Activated CD4-positive, alpha-beta T cell treated with anti-CD3 and anti-CD28 coated beads, Interleukin-2, amount 10 ng/mL, durations not matched to agents 24 days and 14 days (primary cell): Measurements from ENCODE around the gene NIFK. TPM values are rescaled to one million over a fixed set of nuclear protein-coding genes. Genes with fewer than 3 reads are reported as not detected.
"Not testable (repeated sequence)": the region's sequence is repeated elsewhere in the genome, so short reads cannot be mapped to it uniquely, and the experiment has no call there.

Experiments
- DNase-seq: peaks from one replicate; pipeline ENCODE4 v3.0.0; 2022
- H3K27ac Mint-ChIP-seq: one replicate; pipeline ENCODE4 v1.8.0; 2022; ENCODE audit warnings: mild to moderate bottlenecking, mixed read lengths
- H3K27me3 Mint-ChIP-seq: one replicate; pipeline ENCODE4 v1.8.0; 2022; ENCODE audit warnings: mixed read lengths
- H3K36me3 Mint-ChIP-seq: one replicate; pipeline ENCODE4 v1.8.0; 2022; ENCODE audit warnings: low read depth, mild to moderate bottlenecking, mixed read lengths
- H3K4me1 Mint-ChIP-seq: one replicate; pipeline ENCODE4 v1.8.0; 2021; ENCODE audit warnings: mixed read lengths
- H3K4me3 Mint-ChIP-seq: one replicate; pipeline ENCODE4 v1.8.0; 2022; ENCODE audit warnings: mild to moderate bottlenecking, moderate library complexity, mixed read lengths
- H3K9me3 Mint-ChIP-seq: one replicate; pipeline ENCODE4 v1.8.0; 2021; ENCODE audit warnings: mixed read lengths
- intact Hi-C: fragments of 100-400 bp; cut with micrococcal nuclease; formaldehyde crosslinking; loops from one replicate; pipeline ENCODE4 v1.15.1; 2023
- total RNA-seq: library from RNA; stranded (reverse); gene quantifications from 2 replicates; pipeline ENCODE4 v1.2.3, GENCODE V29; 2022

NIFK gene
- total RNA-seq, 1 donor from 2014 or later: 164 TPM

- Mint-ChIP-seq H3K4me3 (peak overlapping the region; percentile 96), H3K4me1 (peaks cover 21% of the 10 kb centered on the region), H3K9me3 (no peaks in the 10 kb centered on the region), H3K27ac (peak overlapping the region; percentile 93), H3K36me3 (peaks cover 14% of the 10 kb centered on the region), H3K27me3 (no peaks in the 10 kb centered on the region)
- intact Hi-C loops: loop anchor here (1.0 to 2.0 kb wide), 4 partner anchors 19 to 224 kb away; partner anchors contain the start of genes CLASP1 and NIFK
- DNase-seq: no peak
These were observed 18.2 kb upstream of the NIFK start for GRCh38 chr2:121754851-121755236.

DNA sequence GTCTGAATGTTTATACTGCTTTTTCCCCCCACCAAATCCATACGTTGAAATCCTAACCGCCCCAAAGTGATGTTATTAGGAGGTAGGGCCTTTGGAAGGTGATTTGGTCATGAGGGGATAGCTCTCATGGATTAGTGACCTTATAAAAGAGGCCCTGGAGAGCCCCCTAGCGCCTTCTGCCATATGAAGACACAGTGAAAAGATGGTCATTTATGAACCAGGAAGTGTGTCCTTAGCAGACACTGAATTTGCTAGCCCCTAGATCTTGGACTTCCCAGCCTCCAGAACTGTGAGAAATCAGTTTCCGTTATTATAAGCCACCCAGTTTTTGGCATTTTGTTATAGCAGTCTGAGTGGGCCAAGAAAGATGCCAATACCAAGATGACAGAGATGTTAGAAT is 11.5 kb upstream of the NIFK start:
- no peak overlapping the region for H3K4me3 Mint-ChIP-seq
- no peaks in the 10 kb centered on the region for H3K9me3 Mint-ChIP-seq
- DNase-seq: no peak
- intact Hi-C loops: no loop called here
- no peaks in the 10 kb centered on the region for H3K36me3 Mint-ChIP-seq
- peaks cover 13% of the 10 kb centered on the region for H3K27me3 Mint-ChIP-seq
- peaks cover 7% of the 10 kb centered on the region for H3K4me1 Mint-ChIP-seq
- no peak overlapping the region for H3K27ac Mint-ChIP-seq

DNA sequence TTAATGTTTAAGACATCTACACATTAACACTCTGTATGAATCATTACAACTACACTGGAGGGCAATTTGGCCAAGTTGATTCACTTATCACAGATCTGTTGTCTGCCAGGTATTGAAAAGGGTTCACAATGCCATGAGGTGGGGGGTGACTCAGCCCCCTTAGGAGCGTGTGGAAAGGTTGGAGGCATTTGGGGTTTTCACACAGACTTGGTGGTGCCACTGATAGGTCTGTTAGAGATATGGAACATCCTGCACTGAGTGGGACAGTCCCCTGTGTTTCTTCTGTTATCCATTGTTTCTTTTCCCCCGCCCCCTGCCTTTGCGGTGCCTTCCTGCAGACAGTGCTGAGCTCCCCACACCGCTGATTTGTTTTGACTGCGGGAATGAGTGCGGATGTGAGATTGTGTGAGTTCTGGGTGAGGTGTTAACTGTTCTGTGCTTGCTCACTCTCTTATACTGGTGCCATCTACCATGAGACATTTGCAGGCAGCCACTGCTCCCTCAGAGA is 9.4 kb upstream of the NIFK start:
- intact Hi-C loops: no loop called here
- no peak for DNase-seq
- Mint-ChIP-seq H3K4me1 (peaks cover 7% of the 10 kb centered on the region), H3K27me3 (peaks cover 16% of the 10 kb centered on the region), H3K4me3 (no peak overlapping the region), H3K9me3 (no peaks in the 10 kb centered on the region), H3K27ac (no peak overlapping the region), H3K36me3 (no peaks in the 10 kb centered on the region)

DNA sequence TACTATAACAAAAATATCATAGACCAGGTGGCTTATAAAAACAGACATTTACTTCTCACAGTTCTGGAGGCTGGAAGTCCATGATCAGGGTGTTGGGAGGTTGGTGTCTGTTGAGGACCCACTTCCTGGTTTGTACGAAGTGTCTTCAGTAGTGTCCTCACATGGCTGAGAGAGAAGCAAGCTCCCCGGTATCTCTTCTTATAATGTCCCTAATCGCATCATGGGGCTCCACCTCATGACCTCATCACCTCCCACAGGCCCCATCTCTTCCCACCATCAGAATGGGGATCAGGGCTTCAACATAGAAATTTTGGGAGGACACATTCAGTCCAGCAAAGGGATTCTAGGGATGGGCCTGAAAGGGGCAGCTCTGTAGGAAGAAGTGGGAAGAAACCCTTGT is 4.8 kb upstream of the NIFK start:
- peaks cover 13% of the 10 kb centered on the region for H3K27me3 Mint-ChIP-seq
- intact Hi-C loops: no loop called here
- H3K4me1 Mint-ChIP-seq: peaks cover 16% of the 10 kb centered on the region
- no peak overlapping the region for H3K27ac Mint-ChIP-seq
- H3K4me3 Mint-ChIP-seq: no peak overlapping the region
- DNase-seq: no peak
- H3K36me3 Mint-ChIP-seq: no peaks in the 10 kb centered on the region
- H3K9me3 Mint-ChIP-seq: no peaks in the 10 kb centered on the region

DNA sequence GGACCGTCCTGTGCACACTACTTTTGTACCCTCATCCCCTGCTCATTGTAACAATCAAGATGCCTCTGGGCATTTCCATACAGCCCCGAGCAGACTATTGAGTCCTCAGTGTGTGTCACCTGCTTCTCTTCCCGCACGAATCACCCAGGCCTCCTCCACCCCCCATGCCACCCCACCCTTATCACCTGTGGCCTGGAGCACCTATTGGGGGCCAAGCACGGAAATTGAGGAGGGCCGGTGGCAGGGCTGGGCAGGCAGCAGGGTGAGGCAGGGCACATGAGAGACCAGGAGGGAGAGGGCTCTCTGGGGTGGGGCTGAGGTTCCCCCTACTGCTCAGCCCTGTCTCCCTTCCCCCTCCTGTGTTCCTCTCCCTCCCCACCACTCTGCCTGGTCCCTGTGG is 4.3 kb upstream of the NIFK start:
- Mint-ChIP-seq H3K4me3 (no peak overlapping the region), H3K4me1 (peaks cover 11% of the 10 kb centered on the region), H3K9me3 (no peaks in the 10 kb centered on the region), H3K27ac (no peak overlapping the region), H3K36me3 (peaks cover 1% of the 10 kb centered on the region), H3K27me3 (peaks cover 13% of the 10 kb centered on the region)
- intact Hi-C loops: no loop called here
- no peak for DNase-seq

DNA sequence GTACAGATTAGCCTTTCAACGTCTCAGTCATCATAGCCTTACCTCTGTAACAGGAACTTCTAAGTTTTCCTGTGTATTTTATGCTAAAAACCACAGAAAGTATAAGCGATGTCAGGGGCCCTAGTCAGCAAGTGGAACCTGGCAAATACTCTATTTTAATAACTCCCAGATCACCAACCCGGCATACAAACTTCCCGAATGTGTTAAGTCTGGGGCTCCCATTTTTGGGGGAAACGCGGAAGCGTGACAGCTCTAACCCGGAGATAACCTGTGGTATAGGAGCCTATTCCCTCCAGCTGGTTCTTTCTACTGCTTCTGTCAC is 574 bp downstream of the NIFK start:
- no peaks in the 10 kb centered on the region for H3K27me3 Mint-ChIP-seq
- H3K27ac Mint-ChIP-seq: peak overlapping the region; percentile 93
- no peaks in the 10 kb centered on the region for H3K9me3 Mint-ChIP-seq
- H3K36me3 Mint-ChIP-seq: peaks cover 33% of the 10 kb centered on the region
- peak overlapping the region; percentile 90 for H3K4me3 Mint-ChIP-seq
- no peak for DNase-seq
- peaks cover 27% of the 10 kb centered on the region for H3K4me1 Mint-ChIP-seq
- intact Hi-C loops: loop anchor here (1.0 kb wide), 4 partner anchors 19 to 206 kb away; partner anchors contain the start of genes CLASP1, RNU4ATAC and TSN

DNA sequence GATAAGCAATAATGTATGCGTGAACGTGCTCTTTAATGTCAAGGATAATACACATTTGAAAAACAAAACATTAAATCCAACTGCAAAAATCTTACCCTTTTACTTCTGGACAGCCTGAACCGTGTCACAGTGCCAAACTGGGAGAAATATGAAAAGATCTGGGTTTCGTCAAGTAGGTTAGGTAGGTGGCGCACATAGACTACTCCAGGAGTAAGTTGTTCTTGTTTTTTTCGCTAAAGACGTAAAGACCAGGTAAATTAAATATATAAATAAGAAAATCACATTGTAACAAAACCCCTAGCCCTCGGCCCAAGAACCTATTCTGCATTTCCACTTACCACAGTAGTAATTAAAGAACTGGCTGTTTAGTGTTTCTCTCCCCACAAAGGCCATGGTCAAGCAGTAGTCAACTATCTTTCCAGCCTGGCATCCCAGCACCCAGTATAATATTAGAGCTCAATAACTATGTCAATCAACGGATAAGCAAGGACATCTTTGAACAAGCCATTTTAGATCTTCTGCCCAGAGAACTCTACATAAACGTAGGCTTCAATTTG is 1.1 kb downstream of the NIFK start:
- peaks cover 27% of the 10 kb centered on the region for H3K4me1 Mint-ChIP-seq
- no peaks in the 10 kb centered on the region for H3K9me3 Mint-ChIP-seq
- peak overlapping the region; percentile 90 for H3K4me3 Mint-ChIP-seq
- DNase-seq: no peak
- intact Hi-C loops: loop anchor here (1.0 kb wide), 4 partner anchors 20 to 205 kb away; partner anchors contain the start of genes CLASP1, RNU4ATAC and TSN
- peak overlapping the region; percentile 93 for H3K27ac Mint-ChIP-seq
- H3K27me3 Mint-ChIP-seq: no peaks in the 10 kb centered on the region
- H3K36me3 Mint-ChIP-seq: peaks cover 37% of the 10 kb centered on the region

- Mint-ChIP-seq H3K4me1 (peaks cover 27% of the 10 kb centered on the region), H3K36me3 (peaks cover 48% of the 10 kb centered on the region), H3K4me3 (peak overlapping the region; percentile 90)
- H3K27ac Mint-ChIP-seq, H3K27me3 Mint-ChIP-seq, DNase-seq, intact Hi-C loops, H3K9me3 Mint-ChIP-seq: not testable (repeated sequence)
These were observed 2.1 kb downstream of the NIFK start for GRCh38 chr2:121734544-121734943.

- intact Hi-C loops: no loop called here
- no peak for DNase-seq
- Mint-ChIP-seq H3K4me3 (no peak overlapping the region), H3K4me1 (peaks cover 16% of the 10 kb centered on the region), H3K36me3 (peaks cover 72% of the 10 kb centered on the region), H3K9me3 (no peaks in the 10 kb centered on the region), H3K27me3 (no peaks in the 10 kb centered on the region), H3K27ac (no peak overlapping the region)
These were observed 5.3 kb downstream of the NIFK start for GRCh38 chr2:121731366-121731765.

GRCh38 chr2:121727950-121728349 is 8.7 kb downstream of the NIFK start:
- DNase-seq: no peak
- no peak overlapping the region for H3K27ac Mint-ChIP-seq
- H3K4me3 Mint-ChIP-seq: no peak overlapping the region
- peaks cover 62% of the 10 kb centered on the region for H3K36me3 Mint-ChIP-seq
- no peaks in the 10 kb centered on the region for H3K9me3 Mint-ChIP-seq
- intact Hi-C loops: no loop called here
- H3K4me1 Mint-ChIP-seq: peaks cover 12% of the 10 kb centered on the region
- H3K27me3 Mint-ChIP-seq: no peaks in the 10 kb centered on the region

DNA sequence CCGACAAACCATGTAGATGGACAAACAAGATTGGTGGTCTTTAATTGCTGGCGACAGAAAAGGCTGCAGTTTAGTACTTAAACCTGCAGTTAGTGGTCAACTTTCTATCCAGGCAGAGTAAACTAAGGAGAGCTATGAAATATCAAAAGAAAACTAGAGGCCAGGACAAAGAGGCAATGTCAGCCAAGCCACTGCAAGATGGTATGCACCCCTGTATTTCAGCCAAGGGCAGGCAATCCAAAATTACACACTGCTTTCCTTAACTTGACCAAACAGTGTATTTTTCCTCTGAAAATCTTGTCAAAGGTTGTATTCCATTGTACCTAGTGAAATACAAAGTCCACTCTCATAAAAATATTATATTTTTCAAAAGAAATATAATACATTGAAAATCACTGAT is 9.3 kb downstream of the NIFK start:
- no peak overlapping the region for H3K4me3 Mint-ChIP-seq
- H3K9me3 Mint-ChIP-seq: no peaks in the 10 kb centered on the region
- H3K4me1 Mint-ChIP-seq: peaks cover 16% of the 10 kb centered on the region
- H3K27me3 Mint-ChIP-seq: no peaks in the 10 kb centered on the region
- H3K27ac Mint-ChIP-seq: no peak overlapping the region
- peaks cover 60% of the 10 kb centered on the region for H3K36me3 Mint-ChIP-seq
- no peak for DNase-seq
- intact Hi-C loops: no loop called here

GRCh38 chr2:121723316-121723715 is 13.4 kb downstream of the NIFK start:
- H3K4me3 Mint-ChIP-seq: no peak overlapping the region
- peaks cover 15% of the 10 kb centered on the region for H3K4me1 Mint-ChIP-seq
- DNase-seq: no peak
- H3K27ac Mint-ChIP-seq: peak overlapping the region; percentile 82
- H3K9me3 Mint-ChIP-seq: no peaks in the 10 kb centered on the region
- no peaks in the 10 kb centered on the region for H3K27me3 Mint-ChIP-seq
- H3K36me3 Mint-ChIP-seq: peaks cover 22% of the 10 kb centered on the region
- intact Hi-C loops: no loop called here

GRCh38 chr2:121722479-121722878 is 14.2 kb downstream of the NIFK start:
- peaks cover 15% of the 10 kb centered on the region for H3K36me3 Mint-ChIP-seq
- H3K9me3 Mint-ChIP-seq: no peaks in the 10 kb centered on the region
- H3K27me3 Mint-ChIP-seq: no peaks in the 10 kb centered on the region
- peaks cover 15% of the 10 kb centered on the region for H3K4me1 Mint-ChIP-seq
- intact Hi-C loops: no loop called here
- H3K27ac Mint-ChIP-seq: peak overlapping the region; percentile 82
- DNase-seq: no peak
- H3K4me3 Mint-ChIP-seq: peak overlapping the region; percentile 3

DNA sequence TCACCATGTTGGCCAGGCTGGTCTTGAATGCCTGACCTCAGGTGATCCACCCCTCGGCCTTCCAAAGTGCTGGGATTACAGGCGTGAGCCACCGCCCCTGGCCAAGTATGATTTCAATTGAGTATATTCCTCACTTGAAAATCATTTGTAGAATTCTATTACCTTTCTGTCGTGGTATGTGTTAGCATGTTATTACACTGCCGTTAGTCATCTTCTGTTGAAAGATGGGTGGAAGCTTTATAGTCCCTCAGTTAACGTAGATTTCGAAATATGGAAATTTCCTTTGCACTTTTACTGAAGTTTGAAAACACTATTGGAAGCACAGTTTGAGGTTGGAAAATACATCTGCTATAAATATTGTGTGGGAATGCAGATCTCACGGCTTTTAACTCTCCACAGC is 14.7 kb downstream of the NIFK start:
- H3K4me1 Mint-ChIP-seq: peaks cover 15% of the 10 kb centered on the region
- peaks cover 10% of the 10 kb centered on the region for H3K36me3 Mint-ChIP-seq
- H3K9me3 Mint-ChIP-seq: no peaks in the 10 kb centered on the region
- DNase-seq: no peak
- intact Hi-C loops: no loop called here
- H3K27me3 Mint-ChIP-seq: no peaks in the 10 kb centered on the region
- H3K27ac Mint-ChIP-seq: peak overlapping the region; percentile 82
- no peak overlapping the region for H3K4me3 Mint-ChIP-seq

DNA sequence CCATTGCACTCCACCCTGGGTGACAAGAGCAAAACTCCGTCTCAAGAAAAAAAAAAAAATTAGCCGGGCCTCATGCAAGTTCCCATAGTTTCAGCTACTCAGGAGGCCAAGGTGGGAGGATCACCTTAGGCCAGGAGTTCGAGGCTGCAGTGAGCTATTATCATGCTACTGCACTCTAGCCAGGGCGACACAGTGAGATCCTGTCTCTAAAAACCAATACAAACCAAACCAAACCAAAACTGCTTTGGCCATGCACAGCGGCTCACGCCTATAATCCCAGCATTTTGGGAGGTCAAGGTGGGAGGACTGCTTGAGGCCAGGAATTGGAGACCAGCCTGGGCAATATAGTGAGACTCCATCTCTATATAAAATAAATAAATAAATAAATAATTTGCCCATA is 19.1 kb downstream of the NIFK start:
- DNase-seq: no peak
- H3K36me3 Mint-ChIP-seq: no peaks in the 10 kb centered on the region
- H3K4me3 Mint-ChIP-seq: no peak overlapping the region
- H3K27me3 Mint-ChIP-seq: no peaks in the 10 kb centered on the region
- no peak overlapping the region for H3K27ac Mint-ChIP-seq
- no peaks in the 10 kb centered on the region for H3K9me3 Mint-ChIP-seq
- peaks cover 9% of the 10 kb centered on the region for H3K4me1 Mint-ChIP-seq
- intact Hi-C loops: loop anchor here (10.0 kb wide), 1 partner anchor 633 kb away; no protein-coding TSS in a partner anchor
